ENCODE results near the gene PKMYT1. TPM values are rescaled to one million over a fixed set of nuclear protein-coding genes. Genes with fewer than 3 reads are reported as not detected.

PKMYT1 gene
- total RNA-seq, 2 experiments from 2014 or later, result 144 to 160 TPM

GRCh38 chr16:2981177-2981898 lies 1.1 kb upstream of the PKMYT1 start:
- Mint-ChIP-seq H3K27ac (peak overlapping the region; percentile 83), H3K36me3 (ENCODE audit: low read depth) (peaks cover 20% of the 10 kb centered on the region), H3K9me3 (ENCODE audit: insufficient read depth) (no peaks in the 10 kb centered on the region), H3K4me1 (ENCODE audit: low read depth) (peaks cover 45% of the 10 kb centered on the region), H3K27me3 (ENCODE audit: low read depth) (no peaks in the 10 kb centered on the region), H3K4me3 (peak overlapping the region; percentile 87)
- ChIA-PET CTCF (interaction anchor here (1.3 to 3.9 kb wide), 5 partner anchors 12 to 142 kb away, joined by 3 to 16 read pairs (median 4); partner anchors contain the start of gene PAQR4), POLR2A (interaction anchor here (0.7 to 2.5 kb wide), 10 partner anchors 8 to 115 kb away, joined by 3 to 30 read pairs (median 4); partner anchors contain the start of gene PAQR4)
- ATAC-seq, result no peak
- DNase-seq, result no peak

- Mint-ChIP-seq H3K27ac (peak overlapping the region; percentile 88), H3K27me3 (ENCODE audit: low read depth) (no peaks in the 10 kb centered on the region), H3K4me1 (ENCODE audit: low read depth) (peaks cover 45% of the 10 kb centered on the region), H3K4me3 (peak overlapping the region; percentile 87), H3K36me3 (ENCODE audit: low read depth) (peaks cover 30% of the 10 kb centered on the region), H3K9me3 (ENCODE audit: insufficient read depth) (no peaks in the 10 kb centered on the region)
- DNase-seq, result peak; percentile 48
- ATAC-seq, result peak; percentile 11
- ChIA-PET POLR2A (interaction anchor here (0.6 to 2.5 kb wide), 15 partner anchors 7 to 204 kb away, joined by 3 to 30 read pairs (median 3); partner anchors contain the start of genes CLDN6, PAQR4 and TNFRSF12A), CTCF (interaction anchor here (1.0 to 3.9 kb wide), 5 partner anchors 10 to 140 kb away, joined by 3 to 16 read pairs (median 4); partner anchors contain the start of gene PAQR4)
Observed at GRCh38 chr16:2979669-2980226, 498 bp downstream of the PKMYT1 start.

- H3K36me3 Mint-ChIP-seq (ENCODE audit: low read depth), result peaks cover 37% of the 10 kb centered on the region
- H3K27me3 Mint-ChIP-seq (ENCODE audit: low read depth), result no peaks in the 10 kb centered on the region
- H3K27ac Mint-ChIP-seq, result no peak overlapping the region
- H3K4me3 Mint-ChIP-seq, result no peak overlapping the region
- ChIA-PET CTCF (no interaction called here), POLR2A (interaction anchor here (2.1 kb wide), 1 partner anchor 8 kb away, joined by 13 read pairs; the partner anchor contains the start of gene PAQR4)
- peaks cover 33% of the 10 kb centered on the region for H3K4me1 Mint-ChIP-seq (ENCODE audit: low read depth)
- H3K9me3 Mint-ChIP-seq (ENCODE audit: insufficient read depth), result no peaks in the 10 kb centered on the region
- DNase-seq (no peak), ATAC-seq (no peak)
Observed at GRCh38 chr16:2977440-2977839, 2.8 kb downstream of the PKMYT1 start.

GRCh38 chr16:2976673-2977072 lies 3.6 kb downstream of the PKMYT1 start:
- ChIA-PET POLR2A (interaction anchor here (2.1 kb wide), 1 partner anchor 7 kb away, joined by 13 read pairs; the partner anchor contains the start of gene PAQR4), CTCF (no interaction called here)
- no peak for DNase-seq
- H3K27me3 Mint-ChIP-seq (ENCODE audit: low read depth), result no peaks in the 10 kb centered on the region
- no peaks in the 10 kb centered on the region for H3K9me3 Mint-ChIP-seq (ENCODE audit: insufficient read depth)
- no peak overlapping the region for H3K4me3 Mint-ChIP-seq
- no peak for ATAC-seq
- no peak overlapping the region for H3K27ac Mint-ChIP-seq
- peaks cover 42% of the 10 kb centered on the region for H3K36me3 Mint-ChIP-seq (ENCODE audit: low read depth)
- H3K4me1 Mint-ChIP-seq (ENCODE audit: low read depth), result peaks cover 35% of the 10 kb centered on the region

- no peak for ATAC-seq
- Mint-ChIP-seq H3K27ac (no peak overlapping the region), H3K9me3 (ENCODE audit: insufficient read depth) (no peaks in the 10 kb centered on the region), H3K27me3 (ENCODE audit: low read depth) (no peaks in the 10 kb centered on the region), H3K36me3 (ENCODE audit: low read depth) (peaks cover 42% of the 10 kb centered on the region), H3K4me1 (ENCODE audit: low read depth) (peaks cover 32% of the 10 kb centered on the region), H3K4me3 (no peak overlapping the region)
- ChIA-PET CTCF (no interaction called here), POLR2A (interaction anchor here (0.9 kb wide), 1 partner anchor 29 kb away, joined by 3 read pairs; no protein-coding TSS in a partner anchor)
- no peak for DNase-seq
Observed at GRCh38 chr16:2976201-2976600, 4.0 kb downstream of the PKMYT1 start.

GRCh38 chr16:2975161-2975795 lies 5.0 kb downstream of the PKMYT1 start:
- Mint-ChIP-seq H3K27me3 (ENCODE audit: low read depth) (no peaks in the 10 kb centered on the region), H3K9me3 (ENCODE audit: insufficient read depth) (no peaks in the 10 kb centered on the region), H3K36me3 (ENCODE audit: low read depth) (peaks cover 47% of the 10 kb centered on the region), H3K4me1 (ENCODE audit: low read depth) (peaks cover 33% of the 10 kb centered on the region), H3K4me3 (no peak overlapping the region), H3K27ac (no peak overlapping the region)
- DNase-seq, result no peak
- no peak for ATAC-seq
- CTCF ChIA-PET, result no interaction called here
- POLR2A ChIA-PET, result interaction anchor here (0.9 kb wide), 1 partner anchor 30 kb away, joined by 3 read pairs; no protein-coding TSS in a partner anchor

GRCh38 chr16:2974319-2975056 lies 5.8 kb downstream of the PKMYT1 start:
- DNase-seq, result no peak
- Mint-ChIP-seq H3K4me1 (ENCODE audit: low read depth) (peaks cover 35% of the 10 kb centered on the region), H3K27ac (no peak overlapping the region), H3K9me3 (ENCODE audit: insufficient read depth) (no peaks in the 10 kb centered on the region), H3K27me3 (ENCODE audit: low read depth) (no peaks in the 10 kb centered on the region), H3K4me3 (no peak overlapping the region), H3K36me3 (ENCODE audit: low read depth) (peaks cover 43% of the 10 kb centered on the region)
- POLR2A ChIA-PET, result interaction anchor here (0.8 kb wide), 1 partner anchor 971 kb away, joined by 3 read pairs; no protein-coding TSS in a partner anchor
- no peak for ATAC-seq
- CTCF ChIA-PET, result no interaction called here

GRCh38 chr16:2973605-2974318 lies 6.5 kb downstream of the PKMYT1 start:
- Mint-ChIP-seq H3K36me3 (ENCODE audit: low read depth) (peaks cover 40% of the 10 kb centered on the region), H3K27ac (no peak overlapping the region), H3K4me1 (ENCODE audit: low read depth) (peaks cover 32% of the 10 kb centered on the region), H3K27me3 (ENCODE audit: low read depth) (no peaks in the 10 kb centered on the region), H3K9me3 (ENCODE audit: insufficient read depth) (no peaks in the 10 kb centered on the region), H3K4me3 (no peak overlapping the region)
- DNase-seq, result no peak
- ChIA-PET CTCF (no interaction called here), POLR2A (interaction anchor here (0.8 to 2.4 kb wide), 2 partner anchors 7 to 970 kb away, joined by 3 to 13 read pairs; partner anchors contain the start of gene PKMYT1)
- no peak for ATAC-seq

- H3K27me3 Mint-ChIP-seq (ENCODE audit: low read depth), result peaks cover 4% of the 10 kb centered on the region
- peak overlapping the region; percentile 66 for H3K27ac Mint-ChIP-seq
- H3K36me3 Mint-ChIP-seq (ENCODE audit: low read depth), result peaks cover 37% of the 10 kb centered on the region
- DNase-seq (no peak), ATAC-seq (no peak)
- H3K4me1 Mint-ChIP-seq (ENCODE audit: low read depth), result peaks cover 35% of the 10 kb centered on the region
- POLR2A ChIA-PET, result interaction anchor here (0.6 to 2.4 kb wide), 2 partner anchors 8 to 1246 kb away, joined by 3 to 13 read pairs; partner anchors contain the start of gene PKMYT1
- no peak overlapping the region for H3K4me3 Mint-ChIP-seq
- CTCF ChIA-PET, result interaction anchor here (2.0 kb wide), 1 partner anchor 11 kb away, joined by 5 read pairs; no protein-coding TSS in a partner anchor
- no peaks in the 10 kb centered on the region for H3K9me3 Mint-ChIP-seq (ENCODE audit: insufficient read depth)
Observed at GRCh38 chr16:2973093-2973492, 7.2 kb downstream of the PKMYT1 start.

GRCh38 chr16:2971985-2972784 lies 8.1 kb downstream of the PKMYT1 start:
- POLR2A ChIA-PET, result interaction anchor here (0.6 to 2.4 kb wide), 3 partner anchors 9 to 1247 kb away, joined by 3 to 13 read pairs (median 3); partner anchors contain the start of gene PKMYT1
- Mint-ChIP-seq H3K27me3 (ENCODE audit: low read depth) (peaks cover 9% of the 10 kb centered on the region), H3K4me3 (no peak overlapping the region), H3K27ac (peak overlapping the region; percentile 66), H3K4me1 (ENCODE audit: low read depth) (peaks cover 32% of the 10 kb centered on the region), H3K9me3 (ENCODE audit: insufficient read depth) (no peaks in the 10 kb centered on the region), H3K36me3 (ENCODE audit: low read depth) (peaks cover 30% of the 10 kb centered on the region)
- DNase-seq, result no peak
- ATAC-seq, result no peak
- CTCF ChIA-PET, result interaction anchor here (0.7 to 2.0 kb wide), 3 partner anchors 10 to 32 kb away, joined by 3 to 5 read pairs (median 5); no protein-coding TSS in a partner anchor

All from activated CD8-positive, alpha-beta T cell treated with anti-CD3 and anti-CD28 coated beads, Interleukin-2, amount 10 ng/mL, durations not matched to agents 7 days and 5 days (primary cell).